Stimulated activated naive CD8-positive, alpha-beta T cell treated with anti-CD3 and anti-CD28 coated beads, Interleukin-15, amount 100 ng/mL, for 72 hours (primary cell): ENCODE results near the gene ZNF253.
"Not testable (repeated sequence)": the region's sequence is repeated elsewhere in the genome, so short reads cannot be mapped to it uniquely, and the experiment has no call there.

ENCODE experiments used
- ATAC-seq: fragments of 150-1000 bp; cut with Tn5 transposase; 2 replicates; pipeline ENCODE4 v1.10.0; 2021; ENCODE audit warnings: mild to moderate bottlenecking, moderate library complexity
- DNase-seq, 2 donors: peaks; one replicate each; pipeline ENCODE4 v3.0.0; 2021 to 2022
- H3K27ac Mint-ChIP-seq, 2 donors: one replicate each; pipeline ENCODE4 v1.8.0; 2022; ENCODE audit warnings: mild to moderate bottlenecking in 2 of 2, mixed read lengths in 2 of 2, moderate library complexity in 2 of 2
- H3K27me3 Mint-ChIP-seq: one replicate; pipeline ENCODE4 v1.8.0; 2022; ENCODE audit warnings: mixed read lengths
- H3K4me1 Mint-ChIP-seq: one replicate; pipeline ENCODE4 v1.8.0; 2022; ENCODE audit warnings: mild to moderate bottlenecking, mixed read lengths
- H3K4me3 Mint-ChIP-seq, 2 donors: one replicate each; pipeline ENCODE4 v1.8.0; 2022; ENCODE audit warnings: mild to moderate bottlenecking in 2 of 2, mixed read lengths in 2 of 2, moderate library complexity in 1 of 2
- H3K9me3 Mint-ChIP-seq, 2 donors: one replicate each; pipeline ENCODE4 v1.8.0; 2022; ENCODE audit warnings: mixed read lengths in 2 of 2

ZNF253 gene

GRCh38 chr19:19865750-19866610, at the start of gene ZNF253:
TSS of gene ZNF253 (plus strand) at chr19:19865882. CDS start at chr19:19865997, 115 bp downstream.
- Mint-ChIP-seq H3K9me3 (peaks cover under 1 to 6% of the 10 kb centered on the region in 2 donors), H3K27me3 (peaks cover under 1% of the 10 kb centered on the region), H3K4me3 (peak within 1 kb of the TSS; percentile 99 to 100), H3K27ac (peak within 1 kb of the TSS; percentile 98 to 100), H3K4me1 (peaks cover 30% of the 10 kb centered on the region)
- peak; percentile 94 to 96 for DNase-seq
- ATAC-seq, result peak; percentile 94

DNA sequence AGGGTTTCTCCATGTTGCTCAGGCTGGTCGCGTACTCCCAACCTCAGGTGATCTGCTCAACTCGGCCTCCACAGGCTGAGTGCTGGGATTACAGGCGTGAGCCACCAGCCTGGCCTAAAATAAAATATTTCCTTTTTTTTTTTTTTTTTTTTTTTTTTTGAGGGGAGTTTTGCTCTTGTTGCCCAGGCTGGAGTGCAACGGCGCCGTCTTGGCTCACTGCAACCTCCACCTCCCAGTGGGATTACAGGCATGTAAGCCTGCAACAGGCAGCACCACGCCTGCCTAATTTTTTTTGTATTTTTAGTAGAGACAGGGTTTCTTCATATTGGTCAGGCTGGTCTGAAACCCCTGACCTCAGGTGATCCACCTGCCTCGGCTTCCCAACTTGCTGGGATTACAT, 49.0 kb upstream of the ZNF253 start:
- Mint-ChIP-seq H3K9me3 (peaks cover 18 to 25% of the 10 kb centered on the region in 2 donors), H3K27me3 (no peaks in the 10 kb centered on the region), H3K27ac (peak overlapping the region; percentile 99 to 100), H3K4me3 (peak overlapping the region; percentile 72 to 98), H3K4me1 (peaks cover 85% of the 10 kb centered on the region)
- peak in 1 of 2 donors; percentile 34 for DNase-seq
- no peak for ATAC-seq

- Mint-ChIP-seq H3K27ac (peak overlapping the region; percentile 99 to 100), H3K4me1 (peaks cover 78% of the 10 kb centered on the region), H3K9me3 (peaks cover 18 to 25% of the 10 kb centered on the region in 2 donors), H3K4me3 (peak overlapping the region; percentile 72 to 98), H3K27me3 (no peaks in the 10 kb centered on the region)
- ATAC-seq, result peak; percentile 85
- peak; percentile 80 to 92 for DNase-seq
These were observed 48.3 kb upstream of the ZNF253 start for GRCh38 chr19:19817357-19817756.

- Mint-ChIP-seq H3K9me3 (peaks cover 20 to 28% of the 10 kb centered on the region in 2 donors), H3K27me3 (no peaks in the 10 kb centered on the region), H3K4me1 (peaks cover 61% of the 10 kb centered on the region), H3K27ac (peak overlapping the region; percentile 99), H3K4me3 (peak overlapping the region; percentile 98)
- DNase-seq (peak in 1 of 2 donors; percentile 38), ATAC-seq (no peak)
These were observed 44.8 kb upstream of the ZNF253 start for GRCh38 chr19:19820774-19821320.

- Mint-ChIP-seq H3K27ac (peak within 1 kb of the TSS; percentile 99), H3K27me3 (no peaks in the 10 kb centered on the region), H3K4me1 (peaks cover 54% of the 10 kb centered on the region), H3K4me3 (peak within 1 kb of the TSS; percentile 98), H3K9me3 (peaks cover 23 to 34% of the 10 kb centered on the region in 2 donors)
- ATAC-seq (peak; percentile 85), DNase-seq (peak; percentile 96 to 98)
These were observed 44.2 kb upstream of the ZNF253 start, which contains the start of gene ZNF506 for GRCh38 chr19:19821366-19821951. TSS of gene ZNF506 (minus strand) at chr19:19821750. CDS start at chr19:19821603, 147 bp downstream.

DNA sequence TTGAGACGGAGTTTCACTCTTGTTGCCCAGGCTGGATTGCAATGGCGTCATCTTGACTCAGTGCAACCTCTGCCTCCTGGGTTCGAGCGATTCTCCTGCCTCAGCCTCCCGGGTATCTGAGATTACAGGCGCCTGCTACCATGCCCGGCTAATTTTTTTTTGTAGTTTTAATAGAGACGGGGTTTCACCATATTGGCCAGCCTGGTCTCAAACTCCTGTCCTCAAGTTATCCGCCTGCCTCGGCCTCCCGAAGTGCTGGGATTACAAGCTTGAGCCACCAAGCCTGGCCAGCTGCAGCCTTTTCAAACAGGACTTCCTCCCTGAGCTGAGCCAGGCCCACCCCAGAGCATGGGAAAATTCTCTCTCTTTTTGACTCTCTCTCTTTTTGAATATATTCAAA, 43.7 kb upstream of the ZNF253 start:
- Mint-ChIP-seq H3K4me3 (peak overlapping the region; percentile 98), H3K4me1 (peaks cover 51% of the 10 kb centered on the region), H3K27ac (peak overlapping the region; percentile 93 to 99), H3K9me3 (peaks cover 26 to 40% of the 10 kb centered on the region in 2 donors)
- not testable (repeated sequence) for DNase-seq, ATAC-seq, H3K27me3 Mint-ChIP-seq

- no peaks in the 10 kb centered on the region for H3K27me3 Mint-ChIP-seq
- peak in 1 of 2 donors; percentile 61 for DNase-seq
- H3K27ac Mint-ChIP-seq, result peak overlapping the region; percentile 30 to 56
- no peak for ATAC-seq
- H3K4me3 Mint-ChIP-seq, result peak overlapping the region in 1 of 2 donors; percentile 56
- peaks cover 33% of the 10 kb centered on the region for H3K4me1 Mint-ChIP-seq
- peaks cover 40 to 57% of the 10 kb centered on the region in 2 donors for H3K9me3 Mint-ChIP-seq
These were observed 41.8 kb upstream of the ZNF253 start for GRCh38 chr19:19823916-19824315.

DNA sequence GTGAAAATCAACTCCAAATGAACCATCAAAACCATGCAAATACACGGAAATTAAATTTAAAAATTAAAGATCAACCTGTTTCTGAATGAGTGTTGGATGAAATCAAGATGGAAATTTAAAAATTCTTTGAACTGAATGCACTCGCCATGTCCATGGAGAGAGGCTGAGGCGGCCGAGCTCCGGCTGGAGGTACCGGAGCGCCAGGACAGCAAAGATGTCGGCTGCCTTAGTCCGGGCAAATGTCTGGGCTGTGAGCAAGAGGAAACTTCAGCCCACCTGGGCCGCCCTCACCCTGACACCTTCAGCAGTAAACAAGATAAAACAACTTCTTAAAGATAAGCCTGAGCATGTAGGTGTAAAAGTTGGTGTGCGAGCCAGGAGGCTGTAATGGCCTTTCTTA, 38.8 kb upstream of the ZNF253 start:
- Mint-ChIP-seq H3K9me3 (peaks cover 60 to 77% of the 10 kb centered on the region in 2 donors), H3K4me3 (no peak overlapping the region), H3K4me1 (peaks cover 11% of the 10 kb centered on the region), H3K27ac (no peak overlapping the region), H3K27me3 (no peaks in the 10 kb centered on the region)
- ATAC-seq, result no peak
- no peak for DNase-seq

DNA sequence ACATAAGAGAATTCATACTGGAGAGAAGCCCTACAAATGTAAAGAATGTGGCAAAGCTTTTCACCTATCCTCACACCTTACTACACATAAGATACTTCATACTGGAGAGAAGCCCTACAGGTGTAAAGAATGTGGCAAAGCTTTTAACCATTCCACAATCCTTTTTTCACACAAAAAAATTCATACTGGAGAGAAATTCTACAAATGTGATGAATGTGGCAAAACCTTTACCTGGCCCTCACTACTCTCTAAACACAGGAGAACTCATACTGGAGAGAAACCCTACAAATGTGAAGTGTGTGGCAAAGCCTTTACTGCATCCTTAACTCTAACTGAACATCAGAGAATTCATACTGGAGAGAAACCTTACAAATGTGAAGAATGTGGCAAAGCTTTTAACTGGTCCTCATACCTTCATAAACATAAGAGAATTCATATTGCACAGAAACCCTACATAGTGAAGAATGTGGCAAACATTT, 30.1 kb upstream of the ZNF253 start:
- H3K4me3 Mint-ChIP-seq, result no peak overlapping the region
- ATAC-seq, result no peak
- DNase-seq, result no peak
- no peaks in the 10 kb centered on the region for H3K27me3 Mint-ChIP-seq
- H3K4me1 Mint-ChIP-seq, result no peaks in the 10 kb centered on the region
- no peak overlapping the region for H3K27ac Mint-ChIP-seq
- peaks cover 33 to 39% of the 10 kb centered on the region in 2 donors for H3K9me3 Mint-ChIP-seq

DNA sequence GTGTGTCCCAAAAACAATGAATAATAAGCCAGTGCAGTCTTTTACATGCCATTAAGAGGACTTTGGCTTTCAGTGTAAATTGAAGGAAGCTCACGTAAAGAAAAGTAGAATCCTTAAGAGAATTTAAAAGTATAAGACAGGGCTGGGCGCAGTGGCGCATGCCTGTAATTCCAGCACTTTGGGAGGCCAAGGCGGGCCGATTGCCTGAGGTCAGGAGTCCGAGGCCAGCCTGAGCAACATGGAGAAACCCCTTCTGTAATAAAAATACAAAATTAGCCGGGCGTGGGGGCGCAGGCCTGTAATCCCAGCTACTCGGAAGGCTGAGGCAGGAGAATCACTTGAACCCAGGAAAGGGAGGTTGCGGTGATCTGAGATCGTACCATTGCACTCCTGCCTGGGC, 17.9 kb upstream of the ZNF253 start:
- no peak for ATAC-seq
- Mint-ChIP-seq H3K27ac (no peak overlapping the region), H3K4me1 (no peaks in the 10 kb centered on the region)

DNA sequence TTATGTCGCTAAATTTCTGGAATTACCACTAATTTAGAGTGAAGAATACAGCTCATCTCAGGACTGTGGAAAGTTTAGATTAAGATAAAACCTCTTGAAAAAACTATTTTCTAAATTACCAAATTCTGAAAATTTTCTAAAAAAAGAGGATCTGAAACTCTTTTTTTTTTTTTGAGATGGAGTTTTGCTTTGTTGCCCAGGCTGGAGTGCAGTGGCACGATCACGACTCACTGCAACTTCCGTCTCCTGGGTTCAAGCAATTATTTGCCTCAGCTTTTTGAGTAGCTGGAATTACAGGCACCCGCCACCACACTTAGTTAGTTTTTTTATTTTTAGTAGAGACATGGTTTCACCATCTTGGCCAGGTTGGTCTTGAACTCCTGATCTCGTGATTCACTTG, 16.6 kb upstream of the ZNF253 start:
- H3K9me3 Mint-ChIP-seq, result peaks cover 0 to 10% of the 10 kb centered on the region in 2 donors
- no peaks in the 10 kb centered on the region for H3K4me1 Mint-ChIP-seq
- DNase-seq (no peak), ATAC-seq (no peak)
- no peak overlapping the region for H3K4me3 Mint-ChIP-seq
- no peaks in the 10 kb centered on the region for H3K27me3 Mint-ChIP-seq
- no peak overlapping the region for H3K27ac Mint-ChIP-seq

More for the DNA sequence above, 17.9 kb upstream of the ZNF253 start:
- DNase-seq, result no peak
- Mint-ChIP-seq H3K9me3 (peaks cover 0 to 17% of the 10 kb centered on the region in 2 donors), H3K4me3 (no peak overlapping the region), H3K27me3 (no peaks in the 10 kb centered on the region)

GRCh38 chr19:19851740-19852139, 13.9 kb upstream of the ZNF253 start:
- not testable (repeated sequence) for DNase-seq, H3K4me3 Mint-ChIP-seq, H3K9me3 Mint-ChIP-seq, H3K4me1 Mint-ChIP-seq, ATAC-seq, H3K27me3 Mint-ChIP-seq, H3K27ac Mint-ChIP-seq

DNA sequence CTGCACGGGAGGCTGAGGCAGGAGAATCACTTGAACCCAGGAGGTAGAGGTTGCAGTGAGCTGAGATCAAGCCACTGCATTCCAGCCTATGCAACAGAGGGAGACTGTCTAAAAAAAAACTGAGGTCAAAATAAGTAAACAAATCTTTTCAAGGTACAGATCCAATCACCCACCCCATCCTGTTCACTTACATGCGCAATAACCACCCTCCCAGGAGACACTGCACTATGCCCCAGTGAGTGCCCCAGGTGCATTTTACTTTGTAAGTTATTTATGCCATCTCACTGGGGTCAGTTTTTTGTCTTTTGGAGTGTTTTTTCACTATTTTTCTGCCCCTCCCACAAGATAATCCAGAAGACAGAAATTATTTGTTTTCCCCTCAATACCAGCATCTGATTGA, 6.9 kb upstream of the ZNF253 start:
- DNase-seq, result no peak
- Mint-ChIP-seq H3K4me1 (peaks cover 20% of the 10 kb centered on the region), H3K27me3 (peaks cover 8% of the 10 kb centered on the region), H3K9me3 (peaks cover 6 to 10% of the 10 kb centered on the region in 2 donors), H3K4me3 (no peak overlapping the region), H3K27ac (no peak overlapping the region)
- no peak for ATAC-seq

DNA sequence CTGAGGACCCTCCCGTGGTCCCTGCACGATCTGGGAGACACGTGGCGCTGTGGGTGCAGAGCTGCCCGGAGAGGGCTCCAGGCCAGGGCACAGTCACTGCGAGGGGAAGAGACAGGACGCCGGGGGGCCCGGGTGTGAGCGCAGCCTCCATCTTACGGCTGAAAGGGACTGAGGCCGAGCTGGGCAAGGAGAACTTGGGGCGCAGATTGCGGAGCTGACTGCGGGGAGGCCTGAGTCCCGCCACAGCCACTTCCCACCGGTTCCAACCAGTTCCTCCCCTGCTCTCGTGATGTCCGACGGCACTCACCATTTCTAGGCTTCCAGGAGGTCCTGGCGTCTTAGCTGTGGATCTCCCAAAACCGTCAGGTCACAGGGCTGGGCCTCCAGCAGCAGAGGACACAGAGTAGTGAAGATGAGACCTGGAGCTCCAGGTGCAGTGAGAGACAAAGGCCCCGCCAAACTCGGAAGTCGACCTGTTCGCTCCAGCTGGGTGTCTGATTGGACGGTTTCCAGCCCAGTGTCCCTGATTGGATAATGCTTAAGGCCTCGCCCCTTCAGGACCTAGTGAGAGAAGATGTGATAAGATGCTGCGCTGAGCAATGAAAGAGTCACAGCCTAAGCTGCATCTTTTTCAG, 4.8 kb upstream of the ZNF253 start:
- peaks cover 20% of the 10 kb centered on the region for H3K4me1 Mint-ChIP-seq
- DNase-seq, result peak; percentile 65 to 82
- H3K4me3 Mint-ChIP-seq, result peak overlapping the region; percentile 85 to 91

More for the DNA sequence above, 4.8 kb upstream of the ZNF253 start:
- H3K27ac Mint-ChIP-seq, result peak overlapping the region; percentile 67 to 97
- peak; percentile 77 for ATAC-seq
- H3K9me3 Mint-ChIP-seq, result peaks cover 6 to 10% of the 10 kb centered on the region in 2 donors
- H3K27me3 Mint-ChIP-seq, result peaks cover 8% of the 10 kb centered on the region
